ENCODE data around the gene KCNQ1.

DNA sequence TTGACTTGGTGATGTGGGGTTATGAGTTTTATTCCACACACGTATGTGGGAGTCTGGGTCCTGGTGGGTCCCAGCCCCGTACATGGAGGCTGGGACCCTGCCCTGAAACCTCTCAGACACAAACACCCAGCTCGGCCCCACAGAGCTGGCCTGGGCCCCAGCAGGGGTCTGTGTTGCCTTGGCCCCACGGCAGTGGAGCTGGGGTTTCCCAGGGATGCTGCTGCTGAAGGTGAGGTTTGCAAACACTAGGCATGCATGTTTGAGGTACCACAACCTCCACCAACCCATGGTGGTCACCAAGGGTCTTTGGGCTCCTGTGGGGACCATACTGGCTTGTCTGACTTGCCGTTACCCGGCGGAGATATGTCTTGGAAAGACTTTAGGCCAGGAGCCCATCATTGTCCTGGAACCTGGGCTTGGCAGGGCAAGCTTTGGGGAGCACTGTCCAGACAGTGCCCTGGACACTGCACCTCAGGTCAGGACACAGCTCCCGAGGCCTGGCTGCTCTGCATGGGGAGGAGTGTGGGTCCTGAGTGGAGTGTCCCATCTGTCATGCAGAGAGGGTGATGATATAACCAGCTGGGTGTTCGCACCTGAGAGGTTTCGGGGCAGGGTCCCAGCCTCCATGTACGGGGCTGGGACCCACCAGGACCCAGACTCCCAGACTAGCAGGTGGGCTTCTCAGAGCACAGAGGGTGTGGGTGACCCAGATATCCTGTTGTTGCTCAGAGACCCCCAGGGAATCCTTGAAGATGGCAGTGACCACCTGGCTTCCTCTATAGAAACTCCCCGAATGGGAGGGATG is 63.3 kb downstream of the KCNQ1 start:
- TF ChIP-seq POLR2A (IDR thresholded peaks at IDR 0.05) (no peak), CTCF (IDR thresholded peaks at IDR 0.05) (no peak)
